Measurements from ENCODE around the gene LBHD2. TPM values are rescaled to one million over a fixed set of nuclear protein-coding genes. Genes with fewer than 3 reads are reported as not detected.

Gene LBHD2
- total and polyA plus RNA-seq, 2 of the 13 experiments (the other 11 are each of a cell fraction or from before 2014, with no cell fraction given): 0.67 to 1.00 TPM

GRCh38 chr14:103091041-103091882, 7.3 kb downstream of the LBHD2 start (continued):
- TF ChIP-seq SNAPC4 (CRISPR knock-in tag; IDR thresholded peaks at IDR 0.05) (no peak), MLLT10 (CRISPR knock-in tag; IDR thresholded peaks at IDR 0.05) (no peak), PATZ1 (CRISPR knock-in tag; IDR thresholded peaks at IDR 0.05) (0 out of 2 replicates have a peak, but pooled peaks have one; percentile 20), KLF16 (CRISPR knock-in tag; IDR thresholded peaks at IDR 0.05) (no peak), JUNB (CRISPR knock-in tag; IDR thresholded peaks at IDR 0.05; ENCODE audit: borderline replicate concordance) (no peak), SOX6 (IDR thresholded peaks at IDR 0.05) (no peak), SOX6 (CRISPR knock-in tag; IDR thresholded peaks at IDR 0.05) (peak; percentile 18; the same call in 1 of the 2 replicates), ZNF563 (CRISPR knock-in tag; IDR thresholded peaks at IDR 0.05) (no peak), STAT5B (CRISPR knock-in tag; IDR thresholded peaks at IDR 0.05) (no peak), HIC2 (CRISPR knock-in tag; IDR thresholded peaks at IDR 0.05; ENCODE audit: low read depth) (no peak), ZSCAN9 (CRISPR knock-in tag; IDR thresholded peaks at IDR 0.05; ENCODE audit: borderline replicate concordance) (no peak), CEBPB (IDR thresholded peaks at IDR 0.05; ENCODE audit: borderline replicate concordance, low read depth, low read length) (no peak), MED8 (CRISPR knock-in tag; IDR thresholded peaks at IDR 0.05; ENCODE audit: insufficient replicate concordance) (no peak), ZMAT5 (CRISPR knock-in tag; IDR thresholded peaks at IDR 0.05; ENCODE audit: borderline replicate concordance, low read depth) (no peak), FIP1L1 (IDR thresholded peaks at IDR 0.05; ENCODE audit: borderline replicate concordance, insufficient read depth, low read depth, low read length) (no peak), PCBP1 (IDR thresholded peaks at IDR 0.05; ENCODE audit: borderline replicate concordance, low read depth, low read length) (0 out of 2 replicates have a peak, but pooled peaks have one; percentile 30), CREB3 (CRISPR knock-in tag; IDR thresholded peaks at IDR 0.05) (no peak), ZNF557 (CRISPR knock-in tag; IDR thresholded peaks at IDR 0.05) (no peak), ZSCAN31 (CRISPR knock-in tag; IDR thresholded peaks at IDR 0.05; ENCODE audit: low read depth) (no peak)
